GM19035 (cell line): ENCODE data around the gene AGMAT.
A peak's percentile ranks its signal among the peaks of the same experiment; 100 is the strongest.

Experiments
- ATAC-seq: cut with Tn5 transposase; IDR thresholded peaks from one replicate; pipeline ENCODE4 v1.9.1; 2021; ENCODE audit not compliant: unreplicated experiment

The AGMAT gene, protein sequence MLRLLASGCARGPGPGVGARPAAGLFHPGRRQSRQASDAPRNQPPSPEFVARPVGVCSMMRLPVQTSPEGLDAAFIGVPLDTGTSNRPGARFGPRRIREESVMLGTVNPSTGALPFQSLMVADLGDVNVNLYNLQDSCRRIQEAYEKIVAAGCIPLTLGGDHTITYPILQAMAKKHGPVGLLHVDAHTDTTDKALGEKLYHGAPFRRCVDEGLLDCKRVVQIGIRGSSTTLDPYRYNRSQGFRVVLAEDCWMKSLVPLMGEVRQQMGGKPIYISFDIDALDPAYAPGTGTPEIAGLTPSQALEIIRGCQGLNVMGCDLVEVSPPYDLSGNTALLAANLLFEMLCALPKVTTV

DNA sequence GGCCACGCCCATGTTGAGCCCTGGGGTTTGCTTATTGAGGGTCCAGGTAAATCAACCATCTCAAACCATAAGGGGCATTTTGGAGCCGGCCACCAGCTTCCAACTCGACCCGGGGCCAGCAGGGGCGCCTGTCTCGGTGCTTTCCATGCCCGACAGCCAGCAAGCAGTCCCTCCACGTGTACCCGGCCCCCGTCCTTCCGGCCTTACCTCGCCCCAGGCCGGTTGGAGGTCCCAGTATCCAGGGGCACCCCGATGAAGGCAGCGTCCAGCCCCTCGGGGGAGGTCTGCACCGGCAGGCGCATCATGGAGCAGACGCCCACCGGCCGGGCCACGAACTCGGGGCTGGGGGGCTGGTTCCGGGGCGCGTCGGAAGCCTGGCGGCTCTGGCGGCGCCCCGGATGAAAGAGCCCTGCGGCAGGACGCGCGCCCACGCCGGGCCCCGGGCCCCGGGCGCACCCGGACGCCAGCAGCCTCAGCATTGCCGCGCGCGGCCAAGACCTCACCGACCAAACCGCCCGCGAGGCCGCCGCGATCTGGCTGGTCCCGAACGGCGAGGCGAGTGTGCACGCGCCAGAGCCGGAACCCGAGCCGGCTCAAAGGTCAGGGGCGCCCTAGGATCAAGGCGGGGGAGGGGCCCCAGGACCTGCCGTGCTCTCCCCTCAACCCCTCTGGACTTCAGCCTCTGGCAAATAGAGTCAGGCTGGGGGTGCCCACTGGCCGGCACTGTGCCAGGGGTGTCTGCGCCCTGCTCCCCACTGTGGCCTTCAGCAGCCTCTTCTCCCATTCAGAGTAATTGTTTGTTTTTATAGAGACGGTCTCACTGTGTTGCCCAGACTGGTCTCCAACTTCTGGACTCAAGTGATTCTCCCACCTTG is at the start of gene AGMAT:
Gene AGMAT, minus strand, starts transcription at position 563 of the 875 bp plus-strand sequence. Its CDS starts 84 bp downstream, at position 479.
- peak; percentile 58 for ATAC-seq

DNA sequence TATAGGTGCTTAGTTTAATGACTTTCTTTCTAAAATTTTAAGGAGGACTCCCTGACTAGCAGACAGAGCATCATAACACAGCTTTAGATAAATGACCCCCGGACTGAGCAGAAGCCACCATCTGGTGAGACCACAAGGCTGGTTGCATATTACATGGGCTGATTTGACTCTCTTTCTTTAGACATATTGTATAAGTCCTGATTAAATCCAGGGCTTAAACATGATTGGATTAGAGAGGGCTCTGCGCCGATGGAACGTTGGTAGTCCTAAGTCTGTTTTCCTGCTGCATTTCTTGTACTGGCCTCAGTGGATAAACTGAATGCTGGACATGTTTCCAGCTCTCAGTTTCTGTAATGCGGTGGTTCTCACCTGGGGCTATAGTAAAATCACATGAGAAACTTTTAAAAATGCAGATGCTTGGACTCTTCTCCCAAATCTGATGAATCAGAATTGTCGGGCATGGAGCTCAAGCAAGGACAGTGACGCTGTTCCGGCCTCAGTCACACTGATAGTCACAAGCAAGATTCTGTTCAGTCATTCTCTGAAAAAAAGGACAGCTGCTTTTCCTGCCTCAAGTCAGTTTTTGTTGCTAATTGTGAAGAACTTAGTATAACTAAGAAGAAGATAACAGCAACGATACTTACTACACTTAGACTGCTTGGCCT is 49.0 kb upstream of the AGMAT start:
- no peak for ATAC-seq

DNA sequence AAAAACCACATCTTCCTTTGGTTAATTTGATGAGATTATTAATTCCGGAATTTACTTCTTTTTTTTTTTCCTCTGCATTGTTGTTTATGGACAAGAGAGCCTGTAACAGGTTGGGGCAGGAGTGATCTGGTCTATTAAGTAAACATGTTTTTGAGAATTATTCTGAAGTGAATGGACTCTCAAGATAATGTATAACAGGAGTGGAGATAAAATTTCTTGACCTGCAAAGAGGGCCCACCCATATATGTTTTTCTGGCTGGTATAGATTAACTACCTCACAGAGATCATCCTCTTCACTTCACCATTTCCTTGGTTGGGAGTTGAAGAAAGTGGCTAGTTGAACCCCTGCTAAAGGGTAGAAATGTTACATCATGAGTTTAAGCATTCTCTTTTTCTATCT is 43.2 kb upstream of the AGMAT start:
- ATAC-seq = peak; percentile 14

DNA sequence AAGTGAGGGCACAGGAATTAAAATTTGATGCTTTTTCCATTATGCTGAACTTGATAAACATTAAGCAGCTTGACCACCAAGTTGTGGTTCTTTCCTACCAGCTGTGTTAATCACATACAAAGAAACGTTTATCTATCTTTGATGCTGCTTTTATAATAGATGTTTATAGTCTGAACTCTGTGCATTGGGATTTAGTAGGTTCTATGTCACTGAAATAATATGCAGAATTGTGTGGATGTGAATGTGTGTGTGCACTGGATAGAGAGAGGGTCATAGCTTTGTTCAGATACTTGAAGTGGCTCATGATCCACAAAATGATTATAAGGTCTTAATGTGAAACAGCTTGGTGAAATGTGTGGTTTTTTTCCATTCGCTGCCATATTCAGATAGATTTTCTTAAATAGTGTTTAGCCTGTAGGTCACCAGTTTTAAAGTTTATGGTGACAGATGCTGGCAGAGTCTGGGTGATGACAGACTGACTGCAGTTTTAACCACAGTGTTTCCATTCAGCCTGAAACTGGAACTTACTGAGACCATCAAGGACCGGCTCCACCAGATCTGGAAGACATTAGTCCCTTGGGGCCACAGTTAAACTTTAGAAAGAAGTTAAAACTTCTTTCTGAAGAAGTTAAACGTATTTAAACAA is 42.6 kb upstream of the AGMAT start:
- peak; percentile 81 for ATAC-seq

DNA sequence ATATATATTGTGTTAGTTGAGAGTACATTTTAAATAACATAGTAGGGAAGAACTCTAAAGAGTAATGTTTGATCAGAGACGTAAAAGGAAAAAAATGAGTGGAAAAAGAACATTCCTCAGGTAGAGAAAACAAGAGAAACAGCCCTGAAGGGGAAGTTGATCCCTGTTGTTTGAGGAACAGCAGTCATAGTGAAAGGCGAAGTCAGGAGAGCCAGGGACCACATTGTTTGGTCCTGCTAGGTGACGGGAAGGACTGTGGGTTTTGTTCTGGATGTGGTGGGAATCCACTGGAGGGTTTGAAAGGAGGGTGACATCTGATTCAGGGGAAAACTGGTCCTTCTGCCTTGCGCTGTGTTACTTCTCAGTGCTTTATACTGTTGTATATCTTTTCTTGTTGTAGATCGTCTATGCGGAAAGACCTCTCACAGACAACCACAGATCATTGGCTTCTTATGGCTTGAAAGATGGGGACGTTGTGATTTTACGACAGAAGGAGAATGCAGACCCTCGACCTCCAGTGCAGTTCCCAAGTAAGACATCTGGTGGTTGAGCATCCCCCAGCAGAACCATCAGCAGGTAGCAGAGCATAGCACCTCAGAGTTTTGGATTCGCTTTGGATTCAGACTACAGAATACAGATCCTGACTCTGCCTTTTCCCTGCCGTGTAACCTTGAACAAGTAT is 41.6 kb upstream of the AGMAT start:
- no peak for ATAC-seq

DNA sequence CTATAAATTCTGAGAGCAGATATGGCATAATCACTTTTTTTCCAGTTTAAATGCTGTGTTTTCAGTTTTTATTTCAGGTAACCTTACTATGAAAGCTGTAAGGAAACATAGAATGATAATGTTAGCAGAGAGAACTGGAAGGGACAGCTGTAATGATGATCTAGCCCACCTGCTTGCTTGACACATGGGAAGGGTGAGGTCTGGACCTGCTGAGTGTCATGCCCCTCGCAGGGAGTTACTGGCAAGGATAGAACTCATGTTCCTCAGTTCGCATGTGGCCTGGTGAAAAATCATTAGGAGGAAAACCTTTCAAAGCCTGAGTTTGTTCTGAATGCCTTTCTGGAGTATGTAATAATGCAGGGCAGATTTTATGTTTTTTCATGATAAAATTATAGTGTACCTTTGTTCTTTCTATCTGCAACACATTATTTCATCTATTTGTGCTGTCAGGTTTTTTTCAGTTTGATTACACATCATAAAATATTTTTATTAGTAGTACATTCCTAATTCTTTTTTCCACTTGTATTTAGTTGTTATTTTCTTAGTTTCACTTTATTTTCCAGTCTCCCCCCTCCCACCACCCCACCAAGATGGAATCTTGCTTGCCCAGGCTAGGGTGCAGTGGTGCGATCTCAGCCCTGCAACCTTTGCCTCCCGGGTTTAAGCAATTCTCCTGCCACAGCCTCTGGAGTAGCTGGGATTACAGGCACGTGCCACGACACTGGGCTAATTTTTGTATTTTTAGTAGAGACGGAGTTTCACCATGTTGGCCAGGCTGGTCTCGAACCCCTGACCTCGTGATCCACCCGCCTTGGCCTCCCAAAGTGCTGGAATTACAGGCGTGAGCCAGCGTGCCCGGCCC is 40.4 kb upstream of the AGMAT start:
- ATAC-seq = no peak

DNA sequence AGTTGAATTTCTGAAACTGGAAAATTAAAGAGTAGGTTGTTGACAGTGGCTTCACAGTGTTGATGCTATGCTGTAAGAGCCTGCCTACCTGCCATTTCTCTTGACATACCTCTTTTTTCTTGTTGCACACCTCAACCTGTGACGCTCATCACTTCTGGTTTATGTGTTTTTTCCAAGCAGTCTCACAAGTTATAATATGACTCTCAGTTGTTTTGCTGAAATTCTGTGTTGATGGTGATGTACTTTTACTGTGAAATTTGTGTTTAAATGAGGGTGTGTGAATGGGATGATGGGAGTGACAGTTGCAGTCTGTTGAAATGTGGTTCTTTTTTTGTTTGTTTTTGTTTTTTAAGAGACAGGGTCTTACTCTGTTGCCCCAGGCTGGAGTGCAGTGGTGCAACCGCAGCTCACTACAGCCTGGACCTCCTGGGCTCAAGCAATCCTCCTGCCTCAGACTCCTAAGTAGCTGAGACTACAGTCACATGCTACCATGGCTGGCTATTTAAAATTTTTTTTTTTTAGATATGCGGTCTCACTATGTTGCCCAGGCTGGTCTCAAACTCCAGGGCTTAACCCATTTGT is 39.4 kb upstream of the AGMAT start:
- ATAC-seq = no peak

DNA sequence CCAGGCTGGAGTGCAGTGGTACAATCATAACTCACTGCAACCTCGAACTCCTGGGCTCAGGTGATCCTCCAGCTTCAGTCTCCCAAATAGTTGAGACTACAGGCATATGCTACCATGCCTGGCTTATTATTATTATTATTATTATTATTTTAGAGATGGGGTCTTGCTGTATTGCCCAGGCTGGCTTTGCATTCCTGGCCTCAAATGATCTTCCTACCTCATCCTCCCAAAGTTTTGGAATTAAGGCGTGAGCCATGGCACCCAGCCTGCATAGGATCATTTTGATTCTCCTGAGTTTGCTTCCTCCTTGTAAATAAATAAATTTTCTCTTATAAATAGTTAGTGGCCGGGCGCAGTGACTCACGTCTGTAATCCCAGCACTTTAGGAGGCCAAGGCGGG is 38.6 kb upstream of the AGMAT start:
- ATAC-seq = no peak

DNA sequence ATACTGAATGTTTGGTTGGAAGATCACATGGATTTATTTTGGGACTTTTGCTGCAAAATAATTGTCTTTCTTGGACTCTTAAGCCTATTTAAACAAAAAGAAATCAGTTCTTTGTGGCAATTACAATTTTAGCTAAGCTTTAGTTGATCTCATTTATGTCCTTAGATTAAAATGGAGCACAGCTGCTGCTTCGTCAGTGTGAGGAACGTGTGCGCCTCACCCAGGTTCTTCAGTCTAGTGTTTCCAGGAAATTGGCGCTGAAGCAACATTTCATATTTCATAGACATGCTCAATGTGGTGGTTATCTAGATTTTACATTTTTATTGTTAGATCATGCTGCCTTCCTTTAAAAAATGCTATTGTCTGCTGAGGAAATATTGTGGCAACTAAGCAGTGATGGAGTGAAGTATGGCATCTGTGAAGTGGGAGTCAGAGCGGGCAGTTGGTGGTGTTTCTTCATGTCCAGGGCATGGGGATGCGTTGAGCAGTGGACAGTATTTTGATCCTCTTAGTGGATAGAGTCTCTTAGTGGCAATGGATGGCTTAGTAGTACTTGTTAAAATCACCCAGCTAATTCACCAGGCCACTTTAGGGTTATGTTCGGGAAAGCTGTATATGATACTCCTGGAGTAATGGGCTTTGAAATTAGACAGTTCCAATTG is 38.0 kb upstream of the AGMAT start:
- ATAC-seq = no peak

DNA sequence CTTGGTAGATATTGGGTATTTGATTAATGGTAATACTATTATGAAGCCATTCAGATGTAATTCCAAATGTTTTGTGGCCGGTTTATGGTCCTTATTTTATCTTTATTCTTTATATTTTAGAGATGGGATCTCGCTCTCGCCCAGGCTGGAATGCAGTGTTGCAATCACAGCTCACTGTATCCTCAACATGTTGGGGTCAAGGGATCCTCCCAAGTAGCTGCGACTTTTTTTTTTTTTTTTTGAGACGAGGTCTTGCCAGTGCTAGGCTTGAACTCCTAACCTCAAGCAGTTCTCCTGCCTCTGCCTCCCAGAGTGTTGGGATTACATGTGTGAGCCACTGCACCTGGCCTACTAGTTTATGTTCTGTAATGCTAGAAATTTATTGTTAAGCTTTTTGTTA is 37.1 kb upstream of the AGMAT start:
- no peak for ATAC-seq

DNA sequence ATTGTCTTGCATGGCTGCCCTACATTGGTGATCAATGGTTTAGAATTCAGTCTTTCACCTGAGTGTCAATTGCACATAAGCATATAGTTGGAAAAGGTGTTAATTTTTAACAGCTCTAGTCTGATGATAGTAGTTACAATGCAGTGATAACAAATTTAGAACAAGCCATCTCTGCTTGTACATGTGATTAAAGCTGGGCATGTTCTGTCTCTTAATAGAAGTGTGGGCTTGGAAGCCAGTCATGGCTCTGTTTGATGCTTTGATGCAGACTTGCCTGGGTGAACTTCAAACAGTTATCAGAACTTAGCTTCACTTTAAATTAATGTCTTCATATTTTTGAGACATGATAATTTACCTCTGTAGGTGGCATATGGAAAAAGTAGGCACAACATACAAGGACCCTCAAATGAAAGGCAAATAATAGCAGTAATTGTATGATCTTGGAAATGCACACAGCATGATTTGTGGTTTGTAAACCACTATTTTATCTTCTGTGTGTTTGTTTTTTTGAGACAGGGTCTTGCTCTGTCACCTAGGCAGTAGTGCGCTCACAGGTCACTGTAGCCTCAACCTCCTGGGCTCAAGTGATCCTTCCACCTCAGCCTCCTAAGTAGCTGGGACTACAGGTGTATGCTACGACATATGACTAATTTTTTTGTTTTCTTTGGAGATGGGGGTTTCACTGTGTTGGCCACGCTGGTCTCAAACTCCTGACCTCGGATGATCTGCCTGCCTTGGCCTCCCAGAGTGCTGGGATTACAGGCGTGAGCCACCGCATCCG is 36.2 kb upstream of the AGMAT start:
- ATAC-seq = no peak

DNA sequence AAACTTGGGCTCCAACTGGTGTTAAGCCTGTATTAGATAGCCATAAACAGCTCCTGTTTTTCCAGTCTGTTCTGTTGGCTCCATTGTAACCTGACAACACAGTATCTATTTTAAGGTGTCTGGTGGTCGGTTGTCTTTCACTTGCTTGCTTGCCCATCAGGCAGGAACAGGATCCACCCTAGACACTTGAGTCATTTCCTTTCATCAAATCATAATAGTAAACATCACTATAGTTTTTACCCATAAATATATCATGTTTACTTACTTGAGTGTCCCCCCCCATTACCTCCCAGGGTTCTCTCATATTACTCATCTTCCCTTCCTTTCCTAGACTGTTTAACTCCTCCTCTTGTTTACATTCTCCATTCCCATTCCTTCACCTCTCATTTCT is 35.3 kb upstream of the AGMAT start:
- no peak for ATAC-seq

DNA sequence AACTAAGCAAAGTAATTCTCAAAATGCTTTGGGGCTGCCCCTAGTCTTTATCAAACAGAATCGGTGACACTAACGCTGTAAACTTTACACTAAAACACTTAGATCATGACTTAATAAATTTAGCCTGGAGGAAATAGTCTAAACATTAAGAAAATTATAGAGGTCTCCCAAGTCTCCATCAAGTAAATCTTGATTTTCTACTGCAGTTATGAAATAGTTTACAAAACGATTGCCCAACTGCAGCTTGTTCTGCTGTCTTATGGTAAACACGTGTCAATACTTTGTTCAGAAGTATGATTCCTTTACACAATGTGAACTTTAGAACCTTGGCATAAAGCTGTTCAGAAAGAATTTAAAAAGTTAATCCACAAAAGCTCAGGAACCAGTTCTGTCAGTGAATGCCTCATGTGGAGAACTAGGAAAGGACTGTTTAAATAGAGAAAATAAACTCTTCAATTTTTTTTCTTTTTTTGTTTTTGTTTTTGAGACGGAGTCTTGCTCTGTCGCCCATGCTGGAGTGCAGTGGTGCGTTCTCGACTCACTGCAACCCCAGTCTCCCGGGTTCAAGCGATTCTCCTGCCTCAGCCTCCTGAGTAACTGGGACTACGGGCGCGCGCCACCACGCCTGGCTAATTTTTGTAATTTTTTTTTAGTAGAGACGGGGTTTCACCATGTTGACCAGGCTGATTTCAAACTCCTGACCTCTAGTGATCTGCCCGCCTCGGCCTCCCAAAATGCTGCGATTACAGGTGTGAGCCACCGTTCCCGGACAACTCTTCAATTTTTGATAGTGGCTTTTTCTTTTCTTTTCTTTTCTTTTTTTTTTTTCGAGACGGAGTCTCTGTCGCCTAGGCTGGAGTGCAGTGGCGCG is 34.0 kb upstream of the AGMAT start:
- no peak for ATAC-seq

DNA sequence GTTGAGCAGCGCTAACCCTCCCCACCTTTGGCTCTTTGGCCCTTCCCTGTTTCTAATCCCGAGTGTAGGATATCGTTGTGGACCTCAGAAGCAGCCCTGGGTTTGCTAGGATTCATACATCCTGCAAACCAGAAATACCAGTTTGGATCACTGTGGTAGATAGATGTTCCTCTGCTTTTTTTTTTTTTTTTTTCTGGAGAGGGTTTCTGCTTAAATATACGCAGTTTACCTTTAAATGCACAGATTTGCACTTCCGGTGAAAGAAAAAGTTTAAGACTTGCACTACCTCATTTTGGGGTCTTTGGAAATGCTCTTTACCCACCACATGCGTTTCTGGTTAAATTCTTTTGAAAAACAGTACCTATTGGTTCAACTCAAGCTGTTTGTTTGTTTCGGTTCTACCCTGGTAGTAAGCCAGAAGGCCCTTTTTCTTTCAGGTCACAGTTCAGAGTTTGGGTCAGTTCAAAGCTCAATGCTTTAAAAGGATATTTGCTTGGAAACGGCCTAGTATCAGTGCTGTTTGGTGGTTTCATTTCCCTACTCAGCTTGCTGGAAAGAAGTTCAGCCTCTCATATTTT is 33.3 kb upstream of the AGMAT start:
- ATAC-seq = peak; percentile 38

DNA sequence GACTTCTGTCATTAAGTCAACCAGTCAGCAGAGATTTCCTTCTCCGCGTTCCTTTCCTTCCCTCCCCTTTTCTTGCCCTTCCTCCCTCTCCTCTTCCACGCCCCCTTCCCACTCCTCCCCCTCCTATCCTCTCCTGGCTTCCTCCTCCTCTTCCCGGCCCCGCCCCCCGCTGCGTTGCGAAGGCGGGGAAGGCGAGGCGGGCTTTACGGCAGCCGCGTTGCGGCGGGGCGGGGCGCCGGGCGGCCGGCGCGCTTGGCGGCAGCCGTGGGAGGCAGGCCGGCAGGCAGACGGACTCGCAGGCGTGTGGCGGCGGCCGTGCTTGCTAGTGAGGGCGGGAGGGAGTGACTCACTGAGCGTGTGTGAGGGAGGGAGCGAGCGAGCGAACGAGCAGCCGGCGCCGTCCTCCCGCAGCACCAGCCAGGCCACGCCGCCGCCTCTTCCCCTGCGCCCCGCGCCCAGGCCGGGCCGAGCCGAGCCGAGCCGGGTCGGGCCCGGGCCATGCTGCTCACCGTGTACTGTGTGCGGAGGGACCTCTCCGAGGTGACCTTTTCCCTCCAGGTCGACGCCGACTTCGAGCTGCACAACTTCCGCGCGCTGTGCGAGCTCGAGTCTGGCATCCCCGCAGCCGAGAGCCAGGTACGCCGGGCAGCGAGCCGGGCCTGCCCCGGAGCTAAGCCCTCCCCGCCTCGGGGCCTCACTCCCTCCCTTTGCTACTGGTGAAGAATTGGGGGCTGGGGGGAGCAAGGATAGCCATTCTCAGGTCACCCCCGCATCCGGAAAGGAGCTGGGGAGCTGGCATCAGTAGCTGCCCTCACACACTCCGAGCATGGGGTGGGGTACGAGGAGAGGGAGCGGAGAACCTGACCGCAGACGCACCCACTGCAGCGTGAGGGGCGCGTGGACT is 32.6 kb upstream of the AGMAT start, which contains the start of gene DDI2:
Gene DDI2, plus strand, starts transcription at position 286 of the 904 bp plus-strand sequence. Its CDS starts 213 bp downstream, at position 499.
- ATAC-seq = peak; percentile 65
